D721Med (cell line): ENCODE results near the gene ATXN7.

ENCODE experiments used
- DNase-seq: peaks from one replicate; pipeline ENCODE4 v3.0.0; 2011; ENCODE audit warnings: low spot score; ENCODE audit not compliant: insufficient read length
- FAIRE-seq: peaks from 2 replicates; lab custom pipeline; 2011; peaks lifted over from hg19 to GRCh38; lab: Jason Lieb, UNC
- CTCF ChIP-seq: IDR thresholded peaks from 2 replicates; pipeline ENCODE4 v1.5.1; 2012; ENCODE audit warnings: mild to moderate bottlenecking, control low read depth; ENCODE audit not compliant: insufficient read depth; ENCODE audit errors: missing control alignments

ATXN7 gene

GRCh38 chr3:63991666-63992065 is 128.0 kb downstream of the ATXN7 start:
- no peak for FAIRE-seq
- no peak for TF ChIP-seq CTCF
- DNase-seq = no peak

- TF ChIP-seq CTCF = no peak
- no peak for FAIRE-seq
- DNase-seq = no peak
Observed at GRCh38 chr3:63992516-63993209, 129.0 kb downstream of the ATXN7 start.

- DNase-seq (peak; percentile 59), FAIRE-seq (peak; percentile 86)
- peak; percentile 98 for TF ChIP-seq CTCF
Observed at GRCh38 chr3:63993653-63994079, 130.0 kb downstream of the ATXN7 start.

- TF ChIP-seq CTCF = no peak
- DNase-seq = no peak
- no peak for FAIRE-seq
Observed at GRCh38 chr3:63995086-63995485, 131.4 kb downstream of the ATXN7 start.

GRCh38 chr3:63998852-63999754 is 135.4 kb downstream of the ATXN7 start:
- no peak for FAIRE-seq
- no peak for TF ChIP-seq CTCF
- no peak for DNase-seq

GRCh38 chr3:64000453-64001055 is 136.9 kb downstream of the ATXN7 start:
- FAIRE-seq = no peak
- no peak for TF ChIP-seq CTCF
- no peak for DNase-seq

GRCh38 chr3:64002233-64002632 is 138.6 kb downstream of the ATXN7 start:
- FAIRE-seq (no peak), DNase-seq (no peak)
- TF ChIP-seq CTCF = no peak
